Muscle of arm (tissue), 12 donors: Measurements from ENCODE around the gene RBM17. TPM values are rescaled to one million over a fixed set of nuclear protein-coding genes. Genes with fewer than 3 reads are reported as not detected.
"Not testable (repeated sequence)": the region's sequence is repeated elsewhere in the genome, so short reads cannot be mapped to it uniquely, and the experiment has no call there.

Source experiments
- DNase-seq: peaks from one replicate; pipeline ENCODE4 v3.0.0-alpha.2; 2013
- polyA plus RNA-seq, 12 donors: library from polyadenylated mRNA; unstranded; fragments of 120-200 nt; gene quantifications; one replicate each; pipeline ENCODE4 v1.2.1, GENCODE V29; 2013; ENCODE audit not compliant: insufficient read length in 12 of 12

Gene RBM17
- polyA plus RNA-seq, 12 donors: 83.1 to 835 (median 111) TPM

DNA sequence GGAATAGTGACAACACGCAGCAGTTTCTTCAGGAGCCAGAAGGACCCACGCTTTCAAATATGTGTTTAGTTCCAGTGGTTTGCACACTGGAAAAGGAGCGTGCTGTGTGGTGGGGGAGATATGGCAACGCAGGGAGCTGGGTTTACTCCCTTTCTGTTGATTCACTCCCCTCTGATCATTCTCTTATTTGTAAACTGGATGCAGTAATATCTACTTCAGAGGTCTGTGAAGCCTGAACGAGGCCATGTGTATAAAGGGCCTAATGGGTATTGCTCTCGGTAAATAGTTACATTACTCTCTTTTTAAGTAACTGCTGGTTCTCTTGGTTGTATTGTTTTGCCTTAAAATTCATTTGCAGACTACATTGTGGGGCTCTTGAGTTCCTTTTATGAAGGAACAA is 19.2 kb downstream of the RBM17 start:
- DNase-seq: no peak

DNA sequence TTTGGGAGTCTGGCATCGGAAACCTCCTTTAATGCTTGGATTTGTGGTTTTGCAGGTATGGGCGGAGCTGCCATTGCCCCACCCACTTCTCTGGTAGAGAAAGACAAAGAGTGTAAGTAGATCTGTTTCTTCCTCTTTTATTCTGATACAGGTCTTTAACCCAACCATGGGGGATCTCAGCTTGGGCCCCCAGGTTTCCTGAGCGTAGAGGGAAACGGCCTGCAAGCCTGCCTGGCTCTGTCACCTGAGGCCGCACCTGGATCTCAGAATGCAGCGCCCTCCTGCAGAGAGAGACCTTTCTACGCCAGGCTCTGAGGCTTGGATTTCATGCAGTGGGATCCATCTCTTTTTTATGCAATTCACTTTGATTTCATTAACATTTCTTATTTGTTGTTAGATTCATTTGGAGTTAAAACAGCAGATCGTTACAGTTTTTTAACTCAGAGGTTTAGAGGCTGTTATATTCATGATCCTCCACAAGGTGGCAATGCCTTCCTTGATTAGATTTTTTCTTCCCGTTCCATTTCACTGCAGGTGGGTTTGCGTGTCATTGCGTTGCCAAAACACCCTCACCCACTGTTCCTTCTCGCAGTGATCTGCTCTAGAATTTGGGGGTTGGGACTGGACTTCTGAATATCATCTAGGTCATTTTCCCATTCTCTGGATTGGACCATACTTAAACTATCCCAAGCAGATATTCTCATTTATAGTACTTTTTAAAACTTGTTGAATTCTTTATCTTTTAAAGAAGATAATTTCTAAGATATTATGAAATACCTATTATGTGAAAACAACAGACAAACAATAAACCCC is 20.0 kb downstream of the RBM17 start:
- DNase-seq: no peak

DNA sequence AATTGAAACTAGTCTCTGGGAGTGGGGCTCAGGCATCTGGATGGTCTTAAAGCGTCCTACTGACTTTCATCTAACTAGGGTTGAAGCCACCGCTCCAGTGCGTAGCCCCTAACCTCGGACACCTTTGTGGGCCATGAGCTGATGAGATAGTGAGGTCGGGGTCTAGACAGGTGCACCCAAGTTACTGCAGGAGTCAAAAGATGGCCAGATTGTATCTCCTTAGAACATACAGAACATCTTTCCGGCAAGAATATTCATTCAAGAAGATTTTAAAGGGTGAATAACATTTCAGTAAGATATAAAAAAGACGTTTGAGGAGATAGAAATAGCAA is 20.6 kb downstream of the RBM17 start:
- DNase-seq: no peak

DNA sequence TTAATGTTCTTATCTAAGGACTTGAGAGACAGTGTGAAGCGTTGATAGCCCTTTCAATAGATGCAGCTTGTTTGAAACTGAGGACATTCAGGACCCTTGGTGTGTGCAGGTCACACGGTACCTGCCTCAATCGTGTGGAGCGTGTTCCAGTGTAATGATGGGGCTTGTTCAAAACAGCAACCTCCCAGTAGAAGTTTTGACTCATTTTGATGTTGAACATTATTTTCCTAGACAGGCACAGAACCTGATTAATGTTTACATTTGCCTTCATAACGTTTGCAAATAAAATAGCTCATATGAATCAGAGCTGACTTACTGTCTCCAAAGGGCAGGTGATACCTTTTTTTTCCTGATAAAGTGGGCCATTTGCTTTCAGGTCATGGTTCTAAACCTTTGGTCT is 21.3 kb downstream of the RBM17 start:
- DNase-seq: no peak

DNA sequence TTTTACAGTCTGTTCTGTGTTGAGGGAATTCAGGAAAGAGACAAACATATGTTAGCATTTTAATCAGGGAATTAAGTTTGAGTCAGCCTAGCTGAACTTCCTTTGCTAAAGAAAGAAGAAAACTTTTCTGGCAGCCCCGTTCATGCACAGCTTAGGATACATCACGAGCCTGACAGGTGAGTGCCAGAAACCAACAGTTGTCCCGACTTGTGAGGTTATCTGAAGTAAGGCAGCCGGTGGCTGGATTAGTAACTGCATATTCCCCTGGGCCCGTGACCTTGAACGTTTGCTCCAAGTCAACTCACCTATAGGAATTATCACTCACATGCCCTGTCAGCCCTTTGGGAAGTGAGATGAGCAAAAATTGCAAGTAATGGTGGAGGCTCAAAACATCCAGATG is 24.1 kb downstream of the RBM17 start:
- no peak for DNase-seq

DNA sequence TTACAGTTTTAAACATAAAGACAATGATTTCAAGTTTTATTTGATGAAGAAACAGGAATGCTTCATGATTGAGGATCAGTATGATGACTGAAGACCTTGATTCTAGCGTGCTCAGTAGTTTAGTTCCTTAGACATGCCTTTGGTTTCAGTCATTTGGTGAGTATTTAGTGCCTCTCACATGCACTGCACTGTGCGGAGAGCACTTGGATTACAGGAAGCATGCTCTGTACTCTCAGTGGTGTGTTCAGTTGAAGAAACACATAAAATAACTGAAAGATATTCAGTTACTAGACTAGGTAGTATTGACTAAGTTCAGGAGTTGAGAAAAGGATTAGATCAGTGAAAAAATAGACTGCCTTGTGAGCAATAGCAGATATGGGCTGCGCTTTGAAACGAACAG is 25.5 kb downstream of the RBM17 start:
- no peak for DNase-seq

DNA sequence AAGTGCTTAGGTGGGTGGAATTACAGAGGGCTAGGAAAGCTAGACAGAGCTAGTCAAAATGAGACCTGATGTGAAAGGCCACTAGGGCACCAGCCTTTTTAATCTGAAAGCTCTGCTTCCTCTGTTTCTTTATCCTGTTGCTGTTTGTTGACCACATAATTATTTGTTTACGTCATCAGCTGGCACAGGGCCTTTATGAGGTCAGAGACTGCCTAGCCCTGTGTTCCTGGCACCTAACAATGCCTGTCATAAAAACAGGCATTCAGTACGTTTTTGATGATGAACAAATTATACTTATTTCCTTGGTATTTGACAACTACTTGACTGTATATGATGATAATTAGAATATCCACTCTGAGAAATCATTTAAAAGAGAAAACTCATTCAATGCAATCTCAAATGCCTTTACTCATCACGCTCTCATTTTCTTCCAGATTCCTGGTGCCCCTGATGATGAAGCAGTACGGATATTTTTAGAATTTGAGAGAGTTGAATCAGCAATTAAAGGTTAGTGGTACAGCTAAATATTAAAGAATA is 26.0 kb downstream of the RBM17 start:
- DNase-seq: no peak

DNA sequence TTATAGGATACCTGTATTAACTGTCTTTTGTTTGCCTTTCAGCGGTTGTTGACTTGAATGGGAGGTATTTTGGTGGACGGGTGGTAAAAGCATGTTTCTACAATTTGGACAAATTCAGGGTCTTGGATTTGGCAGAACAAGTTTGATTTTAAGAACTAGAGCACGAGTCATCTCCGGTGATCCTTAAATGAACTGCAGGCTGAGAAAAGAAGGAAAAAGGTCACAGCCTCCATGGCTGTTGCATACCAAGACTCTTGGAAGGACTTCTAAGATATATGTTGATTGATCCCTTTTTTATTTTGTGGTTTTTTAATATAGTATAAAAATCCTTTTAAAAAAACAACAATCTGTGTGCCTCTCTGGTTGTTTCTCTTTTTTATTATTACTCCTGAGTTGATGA is 26.6 kb downstream of the RBM17 start:
- no peak for DNase-seq

DNA sequence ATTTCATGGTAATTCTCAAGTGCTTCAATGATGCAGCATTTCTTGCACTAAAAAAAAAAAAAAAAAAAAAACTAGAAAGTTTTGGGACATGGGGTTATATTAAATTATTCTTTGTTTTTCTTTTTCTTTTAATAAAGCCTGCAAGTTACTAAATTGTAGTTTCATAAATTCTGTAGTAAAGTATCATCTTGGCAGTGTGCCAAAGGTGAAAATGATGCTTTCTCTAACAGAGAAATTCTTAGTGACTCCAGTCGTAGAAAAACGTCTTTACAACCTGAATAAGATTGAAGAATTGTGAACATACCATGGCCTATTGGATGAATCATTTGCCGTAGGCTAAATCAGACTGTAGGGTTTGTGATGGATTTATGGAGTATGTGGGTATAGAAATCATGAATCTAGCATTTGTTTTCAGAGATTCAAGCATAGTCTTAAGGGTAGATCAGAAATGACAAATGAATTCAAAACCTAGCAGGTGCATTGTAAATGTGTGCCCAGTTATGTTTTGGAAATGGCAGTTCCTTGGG is 27.1 kb downstream of the RBM17 start:
- DNase-seq: no peak

DNA sequence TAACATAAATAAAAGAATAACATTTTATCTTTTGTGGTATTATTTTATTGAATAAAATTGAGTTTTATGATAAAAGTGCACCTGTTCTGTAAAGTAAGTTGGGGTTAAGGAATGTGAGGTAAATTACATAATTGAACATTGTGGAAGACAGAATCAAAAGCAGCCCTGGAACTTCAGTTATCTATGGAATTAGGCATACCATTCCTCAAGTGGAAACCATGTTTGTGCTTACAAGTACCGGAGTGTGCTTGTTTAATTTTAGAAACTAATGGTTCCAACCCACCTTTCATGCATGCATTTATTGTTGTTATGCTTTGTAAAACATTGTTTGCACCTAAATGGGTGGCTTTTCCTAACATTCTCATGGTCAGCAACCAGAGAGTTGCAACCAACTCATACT is 28.0 kb downstream of the RBM17 start:
- no peak for DNase-seq

DNA sequence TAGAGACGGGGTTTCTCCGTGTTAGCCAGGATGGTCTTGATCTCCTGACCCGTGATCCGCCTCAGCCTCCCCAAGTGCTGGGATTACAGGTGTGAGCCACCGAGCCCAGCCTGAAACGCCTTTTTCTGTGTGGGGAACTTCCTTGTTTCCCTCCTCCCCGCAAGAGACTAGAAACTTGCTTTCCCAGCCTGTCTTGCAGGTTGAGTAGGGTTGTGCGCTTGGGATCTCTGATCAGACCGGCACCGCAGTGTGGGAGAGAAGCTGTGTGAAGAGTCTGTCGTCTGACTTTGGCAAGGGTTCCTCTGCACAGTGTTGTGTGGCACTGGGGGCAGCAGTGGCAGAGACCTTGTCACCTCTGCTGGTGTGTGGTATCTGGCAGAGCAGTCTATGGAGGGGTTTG is 28.9 kb downstream of the RBM17 start:
- DNase-seq: no peak

DNA sequence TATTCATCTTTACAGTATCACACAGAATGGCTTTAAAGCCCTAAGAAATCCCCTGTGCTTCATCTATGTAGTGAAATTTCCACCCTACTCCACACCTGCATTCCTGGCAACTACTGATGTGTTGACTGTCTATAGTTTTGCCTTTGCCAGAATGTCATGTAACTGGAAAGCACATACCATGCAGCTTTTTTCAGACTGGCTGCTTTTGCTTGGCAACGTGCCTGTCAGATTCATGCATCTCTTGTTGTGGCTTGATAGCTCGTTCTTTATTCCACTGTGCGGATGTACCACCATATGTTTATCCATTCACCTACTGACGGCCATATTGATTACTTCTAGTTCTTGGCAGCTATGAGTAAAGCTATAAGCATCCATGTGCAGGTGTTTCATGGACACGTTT is 30.6 kb downstream of the RBM17 start:
- DNase-seq: no peak

DNA sequence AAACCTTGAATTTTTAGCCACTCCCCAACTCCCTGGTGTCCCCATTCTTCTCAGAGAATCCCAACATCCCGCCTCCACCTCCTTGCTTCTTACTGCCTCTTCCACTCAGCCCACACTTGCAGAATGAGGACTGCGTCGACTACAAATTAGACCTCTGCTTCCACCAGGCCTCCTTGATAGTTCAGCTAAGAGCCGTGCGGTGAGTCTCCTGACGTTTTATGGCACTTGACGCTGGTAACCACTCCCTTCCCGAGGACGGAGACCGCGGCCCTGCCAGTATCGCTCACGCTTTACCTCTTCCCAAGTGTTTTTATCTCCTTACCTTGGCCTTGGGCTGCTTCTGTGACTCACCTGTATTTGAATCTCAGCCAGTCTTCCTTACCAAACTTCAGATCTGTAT is 31.1 kb downstream of the RBM17 start:
- no peak for DNase-seq

DNA sequence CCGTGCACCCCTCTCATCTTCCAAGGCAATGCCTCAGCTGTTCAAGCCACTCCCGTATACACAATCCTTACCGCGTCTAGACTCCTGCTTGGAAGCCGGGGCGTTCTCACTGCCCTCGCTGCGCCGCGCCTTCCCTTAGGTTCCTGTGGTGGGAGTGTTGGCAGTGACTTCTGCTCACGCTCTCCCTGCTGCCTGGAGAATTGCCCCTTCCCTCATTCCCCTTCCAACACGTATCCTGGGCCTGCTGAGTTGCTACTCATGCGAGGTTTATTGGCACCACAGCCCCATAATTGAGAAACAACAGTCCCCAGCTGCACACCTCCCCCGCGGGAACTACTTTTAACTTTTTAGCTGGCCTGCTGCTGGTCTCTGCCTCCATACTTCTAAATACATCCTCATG is 31.9 kb downstream of the RBM17 start:
- DNase-seq: no peak

DNA sequence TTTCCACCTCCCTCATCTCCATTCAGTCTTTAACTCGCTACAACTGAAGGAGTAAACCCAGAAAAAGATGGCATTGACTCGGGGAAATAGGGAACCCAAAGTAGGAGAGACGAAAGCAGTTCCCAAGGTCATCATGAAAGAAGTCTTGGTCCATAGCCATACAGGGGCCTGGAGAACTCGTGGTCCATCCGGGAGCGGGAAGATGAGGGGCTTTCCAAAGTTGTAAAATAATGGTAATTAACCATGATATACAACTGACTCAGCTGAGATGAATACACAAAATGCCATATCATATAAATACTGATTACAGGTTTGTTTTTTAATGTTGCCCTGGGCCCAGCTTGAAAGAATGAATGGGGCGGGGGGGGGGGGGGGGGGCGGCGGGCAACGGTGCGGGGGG is 32.3 kb downstream of the RBM17 start:
- DNase-seq: no peak

DNA sequence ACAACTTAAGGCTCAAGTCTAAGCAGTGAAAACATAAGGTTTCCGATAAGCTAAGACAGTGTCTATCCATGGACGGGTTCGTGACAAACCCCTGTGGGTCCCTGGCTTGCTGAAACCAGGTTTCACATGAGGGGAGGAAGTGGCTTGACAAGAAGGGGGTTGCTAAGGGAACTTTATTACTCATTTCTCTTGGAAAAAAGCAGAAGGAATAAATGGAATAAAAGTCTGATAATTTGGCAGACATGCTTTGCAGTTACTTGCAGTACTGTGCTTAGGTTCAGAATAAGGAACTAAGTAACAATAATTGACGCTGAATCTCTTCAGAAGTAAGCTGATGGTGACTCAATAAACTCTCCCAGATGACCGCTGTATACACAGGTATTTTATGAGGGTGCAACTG is 34.7 kb downstream of the RBM17 start:
- DNase-seq: no peak

DNA sequence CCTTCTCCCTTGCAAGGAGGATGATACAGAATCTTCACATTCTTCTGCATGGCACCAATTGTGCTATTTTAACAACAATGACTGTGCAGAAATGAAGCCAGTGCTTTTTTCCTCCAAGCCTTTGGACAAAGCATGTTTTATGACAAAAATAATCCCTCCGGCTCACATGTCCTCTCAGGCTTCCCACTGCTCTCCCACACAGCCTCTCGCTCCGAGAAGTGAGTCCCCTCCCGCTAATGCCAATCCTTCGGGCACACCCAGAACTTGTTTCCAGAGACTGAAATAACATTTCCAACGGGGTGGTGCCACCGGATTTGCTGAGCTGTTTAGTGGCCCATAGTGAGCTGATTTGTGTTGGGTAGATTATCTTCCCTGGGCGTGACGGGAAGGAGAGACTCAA is 35.8 kb downstream of the RBM17 start:
- DNase-seq: no peak

DNA sequence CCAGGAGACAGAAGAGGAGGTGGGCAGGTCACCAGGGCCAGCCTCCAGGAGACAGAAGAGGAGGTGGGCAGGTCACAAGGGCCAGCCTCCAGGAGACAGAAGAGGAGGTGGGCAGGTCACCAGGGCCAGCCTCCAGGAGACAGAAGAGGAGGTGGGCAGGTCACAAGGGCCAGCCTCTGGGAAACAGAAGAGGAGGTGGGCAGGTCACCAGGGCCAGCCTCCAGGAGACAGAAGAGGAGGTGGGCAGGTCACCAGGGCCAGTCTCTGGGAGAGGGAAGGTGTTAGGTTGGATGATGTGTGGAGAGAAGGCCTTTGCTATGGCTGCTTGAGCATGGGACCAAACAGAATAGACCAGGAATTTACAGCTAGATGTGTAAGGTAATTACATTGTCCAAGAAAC is 38.6 kb downstream of the RBM17 start:
- not testable (repeated sequence) for DNase-seq

DNA sequence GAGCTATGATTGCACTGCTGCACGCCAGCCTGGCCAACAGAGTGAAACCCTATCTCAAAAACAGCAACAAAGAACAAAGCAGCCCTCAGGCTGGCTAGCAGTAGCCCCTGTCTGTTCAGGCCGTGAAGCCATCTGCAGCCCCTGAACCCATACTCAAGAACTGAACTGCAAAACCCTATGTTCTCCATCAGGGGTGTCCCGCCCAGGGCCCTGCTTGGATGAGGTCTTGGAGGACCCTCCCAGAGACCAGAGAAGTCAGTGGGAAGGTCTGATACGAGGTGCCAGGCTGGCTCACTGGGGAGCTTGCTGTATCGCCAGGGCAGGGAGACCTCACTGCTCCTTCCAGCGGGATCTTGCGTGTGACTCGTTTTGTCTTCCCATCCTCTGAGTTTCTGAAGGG is 39.3 kb downstream of the RBM17 start:
- no peak for DNase-seq

DNA sequence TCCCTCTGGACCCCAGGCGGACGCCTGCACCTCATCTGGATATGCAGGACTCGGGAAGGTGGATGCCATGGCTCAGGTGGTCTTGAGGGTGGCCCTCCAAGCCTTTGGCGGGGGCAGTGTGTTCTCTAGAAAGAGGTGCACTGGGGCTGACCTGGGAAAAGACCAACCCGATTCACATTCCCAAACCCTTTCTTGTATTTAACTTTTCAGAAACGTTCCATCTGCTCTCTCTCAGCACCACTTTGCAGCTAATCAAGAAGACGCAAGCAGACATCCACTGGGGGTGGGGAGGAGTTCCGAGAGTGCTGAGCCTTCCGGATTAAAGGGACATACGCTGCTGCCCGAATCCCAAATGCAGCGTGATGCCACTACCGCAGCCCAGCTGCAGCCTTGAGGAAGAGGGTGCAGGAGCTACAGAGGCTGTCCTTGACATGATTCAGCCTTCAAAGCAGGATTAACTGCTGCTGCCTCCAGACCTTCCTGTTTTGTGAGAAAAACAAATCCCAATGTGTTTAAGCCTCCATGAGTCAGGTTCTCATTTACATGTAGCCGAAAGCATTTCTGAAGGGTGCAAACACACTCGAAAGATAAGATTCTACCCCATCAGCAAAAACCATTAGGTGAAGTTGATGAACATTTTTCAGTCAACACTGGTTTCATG is 39.9 kb downstream of the RBM17 start:
- DNase-seq: no peak

DNA sequence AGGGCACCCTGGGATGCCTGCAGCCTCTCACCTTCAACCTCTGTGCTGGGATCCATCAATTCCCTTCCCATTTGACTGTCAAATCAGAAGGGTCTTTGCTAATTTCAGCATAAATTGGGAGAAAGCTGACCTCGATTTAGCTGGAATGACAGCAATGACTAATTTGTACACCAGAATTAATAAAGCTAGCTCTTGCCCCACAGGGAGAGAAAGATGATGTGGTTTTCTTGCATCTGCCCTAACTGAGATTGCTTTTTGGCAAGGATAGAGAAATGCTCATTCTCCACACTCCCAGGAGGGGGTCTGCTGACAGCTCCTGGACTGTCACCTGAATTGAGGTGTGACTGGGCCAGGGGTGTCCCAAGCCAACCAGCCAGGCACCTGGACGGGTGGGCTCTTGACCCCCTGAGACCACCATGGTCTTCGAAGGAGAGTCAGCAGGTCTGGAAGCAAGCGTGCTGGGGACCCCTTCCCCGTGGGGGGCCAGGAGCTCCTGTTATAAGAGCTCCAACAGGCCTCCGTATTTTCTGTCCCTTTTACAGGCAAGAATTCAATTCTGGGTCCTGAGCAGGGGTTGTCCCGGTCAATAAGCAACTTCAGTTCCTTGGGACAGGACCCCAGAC is 42.1 kb downstream of the RBM17 start:
- DNase-seq: no peak

DNA sequence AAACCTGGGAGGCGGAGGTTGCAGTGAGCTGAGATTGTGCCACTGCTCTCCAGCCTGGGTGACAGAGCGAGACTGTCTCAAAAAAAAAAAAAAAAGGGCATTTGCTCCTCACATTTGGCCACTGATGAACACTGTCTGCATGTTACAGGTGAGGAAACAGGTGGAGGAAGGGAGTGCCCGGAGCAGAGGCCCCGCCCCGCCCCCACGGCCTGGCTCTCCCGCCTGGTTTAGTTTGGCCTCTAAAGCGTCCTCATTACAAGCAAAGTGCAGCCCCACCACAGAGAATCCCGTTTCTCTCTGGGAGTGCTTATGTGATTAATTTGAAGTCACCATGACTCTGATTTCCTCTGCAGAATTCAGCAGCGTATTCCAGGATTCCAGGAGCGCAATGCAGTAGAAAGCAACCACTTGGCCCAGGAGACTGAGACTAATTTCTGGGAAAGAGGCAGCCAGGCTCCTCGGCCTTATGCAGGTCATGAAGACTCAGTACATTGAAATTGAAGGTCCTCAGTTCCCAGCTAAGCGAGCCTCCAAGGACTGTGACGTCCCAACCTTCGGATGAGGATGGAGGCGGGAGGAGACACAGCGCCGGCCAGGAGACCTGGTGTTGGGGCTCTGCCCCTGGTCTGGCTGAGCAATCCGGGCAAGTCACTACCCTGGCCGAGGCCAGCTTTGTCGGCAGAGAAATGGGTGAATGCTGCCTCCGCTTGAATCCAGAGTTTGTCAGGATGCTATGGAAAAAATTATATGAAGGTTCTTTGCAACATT is 44.7 kb downstream of the RBM17 start:
- no peak for DNase-seq
